A549 treated with GW870086 at 1 μM for 4 hours (cell line): Measurements from ENCODE around the gene LY86. TPM values are rescaled to one million over a fixed set of nuclear protein-coding genes. Genes with fewer than 3 reads are reported as not detected.

ENCODE experiments used
- total RNA-seq: library from RNA; stranded (reverse); fragments of 200-300 nt; extraction: Qiagen RNA extraction; gene quantifications from 5 replicates; pipeline ENCODE4 v1.2.3, GENCODE V29; 2022; ENCODE audit warnings: low read depth

LY86 gene
- total RNA-seq: not detected in 5 replicates

GRCh38 chr6:6588064-6588923, at the start of gene LY86:
LY86 (plus strand) TSS chr6:6588720; CDS start chr6:6588735, 15 bp downstream.

